Fibroblast of lung (primary cell): ENCODE results near the gene SLIT1. TPM values are rescaled to one million over a fixed set of nuclear protein-coding genes. Genes with fewer than 3 reads are reported as not detected.
A peak's percentile ranks its signal among the peaks of the same experiment; 100 is the strongest.

Source experiments
- DNase-seq, 2 donors: peaks; one replicate each; pipeline versions ENCODE4 v3.0.0 to v3.0.0-alpha.2; 2010; ENCODE audit warnings: low read depth in 2 of 2
- H2AFZ ChIP-seq: 2 replicates; pipeline ENCODE4 v1.5.1; 2012; ENCODE audit warnings: low read length, control low read depth, inconsistent platforms
- H3K27ac ChIP-seq: 2 replicates; pipeline ENCODE4 v1.5.1; 2011; ENCODE audit warnings: low read length, control low read depth; ENCODE audit not compliant: insufficient read depth
- H3K27me3 ChIP-seq: 2 replicates; pipeline ENCODE4 v1.5.1; 2011; ENCODE audit warnings: mild to moderate bottlenecking, low read length; ENCODE audit not compliant: control insufficient read depth, insufficient read depth
- H3K36me3 ChIP-seq: 2 replicates; pipeline ENCODE4 v1.5.1; 2011; ENCODE audit warnings: low read length; ENCODE audit not compliant: control insufficient read depth, insufficient read depth
- H3K4me1 ChIP-seq: 2 replicates; pipeline ENCODE4 v1.5.1; 2011; ENCODE audit warnings: low read length; ENCODE audit not compliant: control insufficient read depth, insufficient read depth; ENCODE audit errors: extremely low read depth
- H3K4me2 ChIP-seq: 2 replicates; pipeline ENCODE4 v1.5.1; 2011; ENCODE audit warnings: low read length, control low read depth; ENCODE audit not compliant: insufficient read depth; ENCODE audit errors: extremely low read depth
- H3K4me3 ChIP-seq, 4 experiments: fragments of 200-600 bp in 1 of 4; sonication (generic) in 1 of 4; replicated peaks in 1 of 4; 2 replicates each; pipeline ENCODE4 v1.5.1; 2011 to 2016; ENCODE audit warnings: low read length in 4 of 4, low read depth in 3 of 4, mild to moderate bottlenecking in 3 of 4, control low read depth in 2 of 4, inconsistent platforms in 1 of 4, mixed read lengths in 1 of 4; ENCODE audit not compliant: insufficient read depth in 1 of 4; ENCODE audit errors: control extremely low read depth in 1 of 4
- H3K79me2 ChIP-seq: 2 replicates; pipeline ENCODE4 v1.5.1; 2012; ENCODE audit warnings: mild to moderate bottlenecking, low read length, inconsistent platforms; ENCODE audit not compliant: control insufficient read depth, insufficient read depth
- H3K9ac ChIP-seq: 2 replicates; pipeline ENCODE4 v1.5.1; 2011; ENCODE audit warnings: mild to moderate bottlenecking, low read length, control low read depth; ENCODE audit not compliant: insufficient read depth
- H3K9me3 ChIP-seq: 2 replicates; pipeline ENCODE4 v1.5.1; 2012; ENCODE audit warnings: low read depth, low read length; ENCODE audit not compliant: control insufficient read depth, insufficient read depth
- H4K20me1 ChIP-seq: 2 replicates; pipeline ENCODE4 v1.5.1; 2011; ENCODE audit warnings: low read length; ENCODE audit not compliant: control insufficient read depth, insufficient read depth; ENCODE audit errors: extremely low read depth
- CTCF ChIP-seq, 2 donors: IDR thresholded peaks in 1 of 2; conservative IDR thresholded peaks in 1 of 2; 1 replicate in 1 of 2; 2 replicates in 1 of 2; pipeline ENCODE4 v1.5.1; 2011 to 2012; ENCODE audit warnings: low read length in 2 of 2, control low read depth in 1 of 2, inconsistent platforms in 1 of 2, low read depth in 1 of 2, mild to moderate bottlenecking in 1 of 2
- EZH2 ChIP-seq: IDR thresholded peaks from 2 replicates; pipeline ENCODE4 v1.5.1; 2012; ENCODE audit warnings: low read length, control low read depth, mild to moderate bottlenecking; ENCODE audit errors: missing control alignments
- polyA plus RNA-seq, 2 donors: library from polyadenylated mRNA; depleted of rRNA in 1 of 2; stranded (reverse) in 1 of 2; unstranded in 1 of 2; fragments of >200 nt; gene quantifications; 2 replicates each; pipeline ENCODE4 v1.2.1, GENCODE V29; 2011 to 2012; ENCODE audit warnings: missing spikeins in 1 of 2
- total RNA-seq: library from RNA; depleted of rRNA; stranded (reverse); fragments of >200 nt; gene quantifications from 2 replicates; pipeline ENCODE4 v1.2.1, GENCODE V29; 2014

SLIT1 gene
- total and polyA plus RNA-seq, 2 donors (not counting 1 experiment from before 2014, with no cell fraction given), result 0.02 to 0.17 TPM

GRCh38 chr10:96988426-96988825, 197.3 kb downstream of the SLIT1 start:
- no peak overlapping the region for H3K9ac ChIP-seq
- peaks cover 18% of the 10 kb centered on the region for H3K4me1 ChIP-seq
- no peaks in the 10 kb centered on the region for H3K79me2 ChIP-seq
- H4K20me1 ChIP-seq, result no peaks in the 10 kb centered on the region
- no peak overlapping the region for H3K4me3 ChIP-seq
- H3K27ac ChIP-seq, result no peak overlapping the region
- no peaks in the 10 kb centered on the region for H3K36me3 ChIP-seq
- H2AFZ ChIP-seq, result no peak overlapping the region
- no peaks in the 10 kb centered on the region for H3K9me3 ChIP-seq
- DNase-seq, result peak in 1 of 2 donors; percentile 13
- H3K27me3 ChIP-seq, result no peaks in the 10 kb centered on the region
- TF ChIP-seq CTCF (conservative IDR thresholded peaks at IDR 0.05 in 1 of 2, IDR thresholded peaks at IDR 0.05 in 1 of 2; ENCODE audit: low read depth in 1 of 2, low read length in 2 of 2) (no peak), EZH2 (no peak)
- no peak overlapping the region for H3K4me2 ChIP-seq

DNA sequence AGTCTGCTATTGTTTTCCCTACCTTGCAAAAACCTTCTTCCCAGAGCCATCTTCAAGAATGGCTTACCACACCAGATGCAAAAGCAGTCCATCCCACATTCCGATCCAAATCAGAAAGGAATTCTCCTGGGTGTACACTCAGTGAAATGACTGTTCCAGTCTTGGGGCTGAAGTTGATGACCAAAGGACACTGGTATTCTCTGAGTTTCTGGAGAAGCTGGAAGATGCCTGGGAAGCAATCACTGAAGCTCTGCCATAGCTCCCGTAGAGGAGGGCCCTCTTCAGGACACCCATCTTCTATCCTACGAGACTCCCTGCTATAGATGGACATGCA, 197.9 kb downstream of the SLIT1 start:
- Histone ChIP-seq H3K9me3 (no peaks in the 10 kb centered on the region), H3K4me1 (peaks cover 18% of the 10 kb centered on the region), H4K20me1 (no peaks in the 10 kb centered on the region), H3K79me2 (no peaks in the 10 kb centered on the region), H3K27me3 (no peaks in the 10 kb centered on the region), H3K4me3 (no peak overlapping the region), H3K36me3 (no peaks in the 10 kb centered on the region), H3K9ac (no peak overlapping the region), H2AFZ (no peak overlapping the region), H3K27ac (no peak overlapping the region), H3K4me2 (peak overlapping the region; percentile 15)
- DNase-seq, result peak in 1 of 2 donors; percentile 69
- no peak for TF ChIP-seq CTCF (conservative IDR thresholded peaks at IDR 0.05 in 1 of 2, IDR thresholded peaks at IDR 0.05 in 1 of 2; ENCODE audit: low read depth in 1 of 2, low read length in 2 of 2)
- TF ChIP-seq EZH2, result no peak

DNA sequence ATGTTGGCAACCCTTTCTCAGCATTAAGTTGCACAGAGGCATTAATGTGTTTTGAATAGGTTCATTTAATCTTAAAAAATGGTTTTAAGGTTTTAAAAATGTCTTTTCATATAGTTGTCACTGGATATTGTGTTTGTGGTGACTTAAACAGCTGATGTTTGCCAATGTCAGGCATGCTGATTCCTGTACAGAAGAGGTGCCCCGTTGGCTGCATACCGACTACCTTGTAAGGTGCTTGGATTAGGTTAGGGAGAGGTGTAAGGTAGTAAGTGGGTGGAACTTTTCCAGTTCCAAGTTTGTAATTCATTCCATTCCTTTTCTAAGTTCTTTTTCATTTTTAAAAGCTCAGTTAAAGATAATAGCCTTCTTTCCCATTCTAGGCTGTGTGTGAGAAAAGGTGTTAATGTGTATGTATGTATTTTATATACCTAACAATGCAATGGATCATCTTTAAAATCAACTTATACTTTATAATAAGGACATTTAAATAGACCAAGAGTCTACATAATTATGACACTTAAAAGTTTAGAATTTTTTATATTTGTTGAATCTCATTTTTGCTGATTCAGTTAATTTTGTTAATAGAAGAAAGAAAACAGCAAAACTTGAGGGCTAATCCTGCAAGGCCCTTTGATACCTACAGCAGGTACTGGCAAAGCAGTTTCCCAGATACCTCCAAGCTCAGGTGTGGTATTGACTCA, 198.5 kb downstream of the SLIT1 start:
- Histone ChIP-seq H3K9me3 (no peaks in the 10 kb centered on the region), H4K20me1 (no peaks in the 10 kb centered on the region), H3K4me1 (peaks cover 18% of the 10 kb centered on the region), H3K27ac (no peak overlapping the region), H3K79me2 (no peaks in the 10 kb centered on the region), H3K36me3 (no peaks in the 10 kb centered on the region), H3K9ac (no peak overlapping the region), H3K27me3 (no peaks in the 10 kb centered on the region), H3K4me3 (no peak overlapping the region), H3K4me2 (no peak overlapping the region), H2AFZ (no peak overlapping the region)
- no peak for TF ChIP-seq EZH2
- TF ChIP-seq CTCF (conservative IDR thresholded peaks at IDR 0.05 in 1 of 2, IDR thresholded peaks at IDR 0.05 in 1 of 2; ENCODE audit: low read depth in 1 of 2, low read length in 2 of 2), result no peak
- no peak for DNase-seq
